Adrenal gland (tissue), 12 donors: Measurements from ENCODE around the gene ARHGAP8. TPM values are rescaled to one million over a fixed set of nuclear protein-coding genes. Genes with fewer than 3 reads are reported as not detected.

Experiments used
- DNase-seq, 7 donors: peaks; one replicate each; pipeline ENCODE4 v3.0.0-alpha.2; 2019 to 2020
- H3K27ac ChIP-seq, 5 donors: fragments of 200-600 bp; sonication (generic) in 4 of 5; 1 replicate in 3 of 5; 2 replicates in 2 of 5; pipeline versions ENCODE4 v1.5.1 to v1.8.0; 2016 to 2020; ENCODE audit warnings: mild to moderate bottlenecking in 1 of 5
- H3K27me3 ChIP-seq: fragments of 200-600 bp; 2 replicates; pipeline ENCODE4 v1.8.0; 2021
- H3K36me3 ChIP-seq, 2 donors: fragments of 200-600 bp; replicated peaks in 1 of 2; 1 replicate in 1 of 2; 2 replicates in 1 of 2; pipeline versions ENCODE4 v1.5.1 to v1.8.0; 2018 to 2022
- H3K4me1 ChIP-seq, 2 donors: fragments of 200-600 bp; replicated peaks in 1 of 2; 1 replicate in 1 of 2; 2 replicates in 1 of 2; pipeline versions ENCODE4 v1.5.1 to v1.8.0; 2018 to 2021
- H3K4me3 ChIP-seq, 4 donors: fragments of 200-600 bp; sonication (generic) in 3 of 4; one replicate each; pipeline ENCODE4 v1.5.1; 2016 to 2018
- H3K9me3 ChIP-seq, 3 donors: fragments of 200-600 bp; sonication (generic) in 1 of 3; replicated peaks in 1 of 3; 1 replicate in 2 of 3; 2 replicates in 1 of 3; pipeline versions ENCODE4 v1.5.1 to v1.8.0; 2016 to 2021
- POLR2A ChIP-seq, 2 donors: fragments of 450-650 bp; IDR thresholded peaks; one replicate each; pipeline ENCODE4 v1.6.1; 2017; ENCODE audit warnings: antibody characterized with exemption in 2 of 2, mild to moderate bottlenecking in 2 of 2, moderate library complexity in 1 of 2
- WGBS, 4 donors: extraction: QIAGEN DNeasy Blood & Tissue Kit in 2 of 4; methylation state at CpG; one replicate each; pipeline versions ENCODE4 v1.1.5 to v1.1.7; 2013 to 2017; 5-methylcytosine and 5-hydroxymethylcytosine counted together
- intact Hi-C, 2 donors: fragments of 100-400 bp; cut with DNase I; formaldehyde crosslinking; loops; one replicate each; pipeline versions ENCODE4 v1.14.1 to v1.15.0; 2022 to 2023
- polyA plus RNA-seq, 3 donors: library from polyadenylated mRNA; stranded (reverse); fragments of 200-250 nt in 2 of 3; fragments of 350-450 nt in 1 of 3; fragmentation: Illumina TruSeq in 1 of 3; extraction: RNeasy Lipid Tissue Mini Kit (QIAGEN cat#74804) in 1 of 3; gene quantifications; one replicate each; pipeline ENCODE4 v1.2.3, GENCODE V29; 2013 to 2014
- total RNA-seq, 9 donors: library from RNA; depleted of rRNA in 4 of 9; stranded (reverse); fragments of >200 nt in 4 of 9; fragments of 120-200 nt in 1 of 9; fragmentation: NEBNext Ultra II Directional in 1 of 9; extraction: Animal tissue kit (Norgen Biotek cat#: 25700) in 1 of 9; gene quantifications; one replicate each; pipeline versions ENCODE4 v1.1.0 to v1.2.4, GENCODE V29; 2013 to 2023
- TF ChIP-seq, protein P1 (sequence below), 6 experiments: fragments of 450-650 bp in 4 of 6; fragments of 200-600 bp in 2 of 6; sonication (generic) in 1 of 6; IDR thresholded peaks; 1 replicate in 5 of 6; 2 replicates in 1 of 6; pipeline versions ENCODE4 v1.5.1 to v1.8.0; 2016 to 2021; ENCODE audit warnings: antibody characterized with exemption in 6 of 6, mild to moderate bottlenecking in 2 of 6, moderate library complexity in 1 of 6
- donor health status: healthy with polysubstance abuse.
- donor health status: Bipolar disorder and iron deficiency.
- donor health status: DM: yes; HTN: yes; CAD: no.
- donor health status: DM: no; HTN: no; CAD: no.
- donor health status: DM: no; HTN: no; CAD: no.
- donor health status: DM: yes; HTN: yes; CAD: no.

Gene ARHGAP8
- total and polyA plus RNA-seq, 12 donors: 0.12 to 17.8 (median 1.1) TPM

- no peak for DNase-seq
- Histone ChIP-seq H3K9me3 (no peaks in the 10 kb centered on the region), H3K27me3 (no peaks in the 10 kb centered on the region), H3K4me1 (no peaks in the 10 kb centered on the region), H3K27ac (no peak overlapping the region), H3K36me3 (no peaks in the 10 kb centered on the region), H3K4me3 (no peak overlapping the region)
- TF ChIP-seq POLR2A (IDR thresholded peaks at IDR 0.05): no peak
- TF ChIP-seq, protein P1, sequence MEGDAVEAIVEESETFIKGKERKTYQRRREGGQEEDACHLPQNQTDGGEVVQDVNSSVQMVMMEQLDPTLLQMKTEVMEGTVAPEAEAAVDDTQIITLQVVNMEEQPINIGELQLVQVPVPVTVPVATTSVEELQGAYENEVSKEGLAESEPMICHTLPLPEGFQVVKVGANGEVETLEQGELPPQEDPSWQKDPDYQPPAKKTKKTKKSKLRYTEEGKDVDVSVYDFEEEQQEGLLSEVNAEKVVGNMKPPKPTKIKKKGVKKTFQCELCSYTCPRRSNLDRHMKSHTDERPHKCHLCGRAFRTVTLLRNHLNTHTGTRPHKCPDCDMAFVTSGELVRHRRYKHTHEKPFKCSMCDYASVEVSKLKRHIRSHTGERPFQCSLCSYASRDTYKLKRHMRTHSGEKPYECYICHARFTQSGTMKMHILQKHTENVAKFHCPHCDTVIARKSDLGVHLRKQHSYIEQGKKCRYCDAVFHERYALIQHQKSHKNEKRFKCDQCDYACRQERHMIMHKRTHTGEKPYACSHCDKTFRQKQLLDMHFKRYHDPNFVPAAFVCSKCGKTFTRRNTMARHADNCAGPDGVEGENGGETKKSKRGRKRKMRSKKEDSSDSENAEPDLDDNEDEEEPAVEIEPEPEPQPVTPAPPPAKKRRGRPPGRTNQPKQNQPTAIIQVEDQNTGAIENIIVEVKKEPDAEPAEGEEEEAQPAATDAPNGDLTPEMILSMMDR (IDR thresholded peaks at IDR 0.05): no peak
- WGBS, 4 donors: 65 to 77% (median 70%) methylated on average over 5 of the region's 5 CpGs
- intact Hi-C loops: no loop called here
Measured at GRCh38 chr22:44760476-44760875, 8.1 kb downstream of the ARHGAP8 start.

- Histone ChIP-seq H3K36me3 (no peaks in the 10 kb centered on the region), H3K4me1 (no peaks in the 10 kb centered on the region), H3K27me3 (no peaks in the 10 kb centered on the region), H3K4me3 (no peak overlapping the region), H3K9me3 (no peaks in the 10 kb centered on the region), H3K27ac (no peak overlapping the region)
- 78 to 93% (median 87%) methylated on average over 7 to 10 of the region's 10 CpGs for WGBS, 4 donors
- no peak for DNase-seq
- TF ChIP-seq, protein P1 (IDR thresholded peaks at IDR 0.05): no peak
- TF ChIP-seq POLR2A (IDR thresholded peaks at IDR 0.05): no peak
- intact Hi-C loops: no loop called here
Measured at GRCh38 chr22:44761025-44761424, 8.7 kb downstream of the ARHGAP8 start.

DNA sequence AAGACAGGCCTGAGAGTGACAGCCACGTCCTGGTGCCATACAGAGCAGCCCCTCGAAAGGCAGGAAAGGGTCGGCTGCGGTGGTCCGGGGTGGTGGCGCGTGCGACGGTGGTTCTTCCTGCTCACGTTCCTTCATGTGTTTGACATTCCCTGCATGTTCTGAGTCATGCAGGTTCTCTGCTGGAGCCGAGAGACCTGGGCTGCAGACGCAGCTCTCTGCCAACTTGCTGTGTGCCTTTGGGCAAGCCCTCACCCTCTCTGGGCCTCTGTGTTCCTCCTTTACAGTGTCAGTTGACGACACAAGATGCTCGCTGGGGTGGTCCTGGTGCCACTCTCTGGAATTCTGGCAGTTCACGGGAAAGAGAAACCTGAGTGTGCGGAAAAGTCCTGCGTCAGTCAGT lies 12.0 kb downstream of the ARHGAP8 start:
- H3K9me3 ChIP-seq: no peaks in the 10 kb centered on the region
- TF ChIP-seq, protein P1 (IDR thresholded peaks at IDR 0.05): no peak
- no peak for TF ChIP-seq POLR2A (IDR thresholded peaks at IDR 0.05)
- intact Hi-C loops: no loop called here
- H3K27me3 ChIP-seq: no peaks in the 10 kb centered on the region
- WGBS, 4 donors: 91 to 92% (median 91%) methylated on average over 17 of the region's 17 CpGs
- H3K27ac ChIP-seq: no peak overlapping the region
- no peak for DNase-seq
- no peak overlapping the region for H3K4me3 ChIP-seq
- no peaks in the 10 kb centered on the region for H3K4me1 ChIP-seq
- no peaks in the 10 kb centered on the region for H3K36me3 ChIP-seq

- 39 to 61% (median 49%) methylated on average over 3 to 4 of the region's 4 CpGs for WGBS, 4 donors
- no peaks in the 10 kb centered on the region for H3K9me3 ChIP-seq
- TF ChIP-seq POLR2A (IDR thresholded peaks at IDR 0.05): no peak
- TF ChIP-seq, protein P1 (IDR thresholded peaks at IDR 0.05): no peak
- H3K4me1 ChIP-seq: no peaks in the 10 kb centered on the region
- intact Hi-C loops: no loop called here
- no peaks in the 10 kb centered on the region for H3K27me3 ChIP-seq
- no peak for DNase-seq
- H3K4me3 ChIP-seq: no peak overlapping the region
- H3K27ac ChIP-seq: no peak overlapping the region
- no peaks in the 10 kb centered on the region for H3K36me3 ChIP-seq
Measured at GRCh38 chr22:44764974-44765373, 12.6 kb downstream of the ARHGAP8 start.
